IPS-18a (cell line): ENCODE data around the gene LRRC59.

Experiments used
- H3K27ac ChIP-seq: one replicate; pipeline ENCODE4 v1.5.1; 2013; ENCODE audit warnings: low read length
- H3K27me3 ChIP-seq: one replicate; pipeline ENCODE4 v1.6.1; 2013; ENCODE audit warnings: mild to moderate bottlenecking, low read length; ENCODE audit not compliant: control insufficient read depth, insufficient read depth
- H3K36me3 ChIP-seq: one replicate; pipeline ENCODE4 v1.6.1; 2013; ENCODE audit warnings: low read depth, low read length; ENCODE audit not compliant: control insufficient read depth
- H3K4me1 ChIP-seq: one replicate; pipeline ENCODE4 v1.6.1; 2013; ENCODE audit warnings: low read depth, low read length; ENCODE audit not compliant: control insufficient read depth
- H3K4me3 ChIP-seq: one replicate; pipeline ENCODE4 v1.5.1; 2013; ENCODE audit warnings: low read length
- H3K9ac ChIP-seq: one replicate; pipeline ENCODE4 v1.6.1; 2013; ENCODE audit warnings: mild to moderate bottlenecking, low read length, moderate library complexity
- H3K9me3 ChIP-seq: one replicate; pipeline ENCODE4 v1.6.1; 2013; ENCODE audit warnings: low read depth, low read length; ENCODE audit not compliant: control insufficient read depth

LRRC59 gene

DNA sequence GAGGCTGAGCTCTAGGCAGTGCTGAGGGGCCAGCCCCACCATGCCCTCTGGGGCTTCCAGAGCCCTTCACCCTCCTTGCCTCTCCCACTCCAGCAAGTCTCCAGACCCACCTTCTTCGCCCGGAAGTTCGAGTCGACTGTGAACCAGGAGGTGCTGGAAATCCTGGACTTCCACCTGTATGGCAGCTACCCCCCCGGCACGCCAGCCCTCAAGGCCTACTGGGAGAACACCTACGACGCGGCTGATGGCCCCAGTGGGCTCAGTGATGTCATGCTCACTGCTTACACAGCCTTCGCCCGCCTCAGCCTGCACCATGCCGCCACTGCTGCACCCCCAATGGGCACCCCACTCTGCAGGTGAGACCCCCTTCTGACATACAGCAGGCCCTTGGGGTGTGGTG lies 40.9 kb downstream of the LRRC59 start:
- no peaks in the 10 kb centered on the region for H3K9me3 ChIP-seq
- no peak overlapping the region for H3K9ac ChIP-seq
- H3K27ac ChIP-seq, result no peak overlapping the region
- peaks cover 51% of the 10 kb centered on the region for H3K36me3 ChIP-seq
- no peak overlapping the region for H3K4me3 ChIP-seq
- H3K27me3 ChIP-seq, result no peaks in the 10 kb centered on the region
- no peaks in the 10 kb centered on the region for H3K4me1 ChIP-seq

GRCh38 chr17:50355701-50356341 lies 41.5 kb downstream of the LRRC59 start:
- H3K4me3 ChIP-seq, result no peak overlapping the region
- no peaks in the 10 kb centered on the region for H3K27me3 ChIP-seq
- no peak overlapping the region for H3K9ac ChIP-seq
- no peaks in the 10 kb centered on the region for H3K4me1 ChIP-seq
- H3K9me3 ChIP-seq, result no peaks in the 10 kb centered on the region
- H3K36me3 ChIP-seq, result peaks cover 51% of the 10 kb centered on the region
- no peak overlapping the region for H3K27ac ChIP-seq

DNA sequence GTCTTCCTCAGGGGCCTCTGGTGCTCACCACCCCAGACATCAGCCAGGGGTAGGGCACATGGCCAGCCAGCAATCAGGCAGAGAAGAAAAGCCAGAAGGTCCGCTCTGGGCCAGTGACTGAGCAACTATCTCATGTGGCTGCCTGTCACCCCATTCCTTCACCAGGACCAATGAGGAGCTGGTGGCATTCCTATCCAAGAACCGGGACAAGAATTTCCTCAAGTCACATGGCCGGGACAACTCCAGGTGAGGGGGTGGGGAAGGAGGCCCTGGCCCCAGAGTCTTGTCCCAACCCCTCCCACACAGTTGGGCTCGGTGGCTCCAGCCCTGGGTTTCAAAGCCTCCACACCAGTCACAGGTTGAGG lies 42.0 kb downstream of the LRRC59 start:
- peaks cover 51% of the 10 kb centered on the region for H3K36me3 ChIP-seq
- H3K4me1 ChIP-seq, result no peaks in the 10 kb centered on the region
- no peak overlapping the region for H3K27ac ChIP-seq
- H3K9me3 ChIP-seq, result no peaks in the 10 kb centered on the region
- no peak overlapping the region for H3K4me3 ChIP-seq
- H3K27me3 ChIP-seq, result no peaks in the 10 kb centered on the region
- no peak overlapping the region for H3K9ac ChIP-seq

DNA sequence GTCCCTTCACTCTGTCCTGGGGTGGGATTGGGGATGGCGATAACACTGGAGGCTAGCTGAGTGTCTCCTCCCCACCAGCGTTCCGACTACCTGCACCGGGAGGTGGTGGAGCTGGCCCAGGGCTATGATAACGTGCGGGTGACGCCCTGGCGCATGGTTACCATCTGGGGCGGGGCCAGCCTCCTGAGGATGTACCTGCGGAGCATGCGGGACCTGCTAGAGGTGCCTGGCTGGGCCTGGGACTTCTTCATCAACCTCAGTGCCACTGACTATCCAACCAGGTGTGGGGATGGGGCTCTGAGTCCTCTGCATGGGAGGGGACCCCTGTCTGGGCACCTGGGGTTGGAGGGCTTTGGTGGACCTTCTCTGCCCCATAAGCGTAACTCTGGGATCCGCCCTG lies 42.5 kb downstream of the LRRC59 start:
- H3K9ac ChIP-seq, result no peak overlapping the region
- H3K27ac ChIP-seq, result no peak overlapping the region
- no peak overlapping the region for H3K4me3 ChIP-seq
- H3K27me3 ChIP-seq, result no peaks in the 10 kb centered on the region
- peaks cover 48% of the 10 kb centered on the region for H3K36me3 ChIP-seq
- H3K4me1 ChIP-seq, result no peaks in the 10 kb centered on the region
- H3K9me3 ChIP-seq, result no peaks in the 10 kb centered on the region

DNA sequence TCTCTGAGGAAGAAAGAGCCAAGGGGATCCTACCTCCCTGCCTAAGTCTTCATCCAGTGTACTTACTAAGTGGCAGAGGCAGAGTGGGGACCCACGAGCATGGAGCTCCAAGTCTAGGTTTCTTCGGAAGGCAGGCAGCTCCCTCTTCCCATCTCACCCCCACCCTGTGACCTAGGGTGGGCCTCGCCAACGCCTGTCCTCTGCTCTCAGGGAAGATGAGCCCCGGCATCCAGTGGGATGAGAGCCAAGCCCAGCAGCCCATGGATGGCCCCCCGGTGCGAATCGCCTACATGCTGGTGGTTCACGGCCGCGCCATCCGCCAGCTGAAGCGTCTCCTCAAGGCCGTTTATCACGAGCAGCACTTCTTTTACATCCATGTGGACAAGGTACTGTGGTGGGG lies 43.1 kb downstream of the LRRC59 start:
- H3K27ac ChIP-seq, result no peak overlapping the region
- no peak overlapping the region for H3K9ac ChIP-seq
- H3K4me3 ChIP-seq, result no peak overlapping the region
- no peaks in the 10 kb centered on the region for H3K27me3 ChIP-seq
- no peaks in the 10 kb centered on the region for H3K4me1 ChIP-seq
- peaks cover 42% of the 10 kb centered on the region for H3K36me3 ChIP-seq
- no peaks in the 10 kb centered on the region for H3K9me3 ChIP-seq

- Histone ChIP-seq H3K9ac (no peak overlapping the region), H3K36me3 (peaks cover 38% of the 10 kb centered on the region), H3K27ac (no peak overlapping the region)
These were observed 43.6 kb downstream of the LRRC59 start for GRCh38 chr17:50353600-50354195.

GRCh38 chr17:50352693-50353599 lies 44.4 kb downstream of the LRRC59 start:
- H3K9me3 ChIP-seq, result no peaks in the 10 kb centered on the region

More at GRCh38 chr17:50353600-50354195, 43.6 kb downstream of the LRRC59 start:
- no peaks in the 10 kb centered on the region for H3K27me3 ChIP-seq
- no peaks in the 10 kb centered on the region for H3K9me3 ChIP-seq
- H3K4me3 ChIP-seq, result no peak overlapping the region
- H3K4me1 ChIP-seq, result no peaks in the 10 kb centered on the region

DNA sequence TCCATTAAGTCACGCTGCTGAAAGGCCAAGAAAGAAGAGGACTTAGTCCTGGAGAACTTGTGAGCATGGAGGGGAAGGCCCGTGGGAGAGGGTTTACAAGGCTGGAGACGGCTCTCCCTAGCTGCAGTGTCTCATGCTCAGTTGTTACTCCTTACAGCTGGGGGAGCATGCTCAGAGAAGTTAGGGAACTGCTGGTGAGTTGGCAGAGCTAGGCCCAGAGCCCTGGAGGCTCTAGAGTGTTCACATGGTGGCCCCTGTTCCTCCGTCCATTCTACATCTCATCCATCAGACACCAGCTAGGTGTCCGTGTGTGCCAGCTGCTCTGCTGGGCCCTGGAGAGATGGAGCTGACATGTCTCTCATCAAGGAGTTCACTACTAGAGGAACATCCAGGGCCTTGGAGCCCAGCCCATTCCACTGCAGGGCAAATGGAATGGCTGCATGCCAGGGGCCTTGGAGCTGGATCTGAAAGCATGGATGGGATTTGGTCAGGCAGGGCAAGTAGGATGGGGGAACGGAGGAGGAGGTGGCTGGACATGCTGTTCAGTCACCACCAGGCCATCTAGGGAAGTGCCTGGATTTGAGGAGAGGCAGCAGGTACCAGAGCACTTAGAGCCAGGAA lies 45.1 kb downstream of the LRRC59 start:
- Histone ChIP-seq H3K27ac (no peak overlapping the region), H3K27me3 (no peaks in the 10 kb centered on the region), H3K4me1 (peaks cover 15% of the 10 kb centered on the region), H3K9ac (no peak overlapping the region), H3K4me3 (no peak overlapping the region), H3K9me3 (no peaks in the 10 kb centered on the region), H3K36me3 (peaks cover 30% of the 10 kb centered on the region)

More at GRCh38 chr17:50352693-50353599, 44.4 kb downstream of the LRRC59 start:
- H3K9ac ChIP-seq, result no peak overlapping the region
- H3K4me1 ChIP-seq, result peaks cover 7% of the 10 kb centered on the region
- no peak overlapping the region for H3K27ac ChIP-seq
- H3K36me3 ChIP-seq, result peaks cover 32% of the 10 kb centered on the region
- no peak overlapping the region for H3K4me3 ChIP-seq
- no peaks in the 10 kb centered on the region for H3K27me3 ChIP-seq

GRCh38 chr17:50350733-50351132 lies 46.6 kb downstream of the LRRC59 start:
- H3K4me3 ChIP-seq, result no peak overlapping the region
- no peaks in the 10 kb centered on the region for H3K9me3 ChIP-seq

GRCh38 chr17:50349243-50349600 lies 48.1 kb downstream of the LRRC59 start:
- no peaks in the 10 kb centered on the region for H3K9me3 ChIP-seq
- no peak overlapping the region for H3K4me3 ChIP-seq
- H3K9ac ChIP-seq, result no peak overlapping the region
- no peak overlapping the region for H3K27ac ChIP-seq
- peaks cover 14% of the 10 kb centered on the region for H3K27me3 ChIP-seq
- H3K36me3 ChIP-seq, result peaks cover 4% of the 10 kb centered on the region
- H3K4me1 ChIP-seq, result peaks cover 16% of the 10 kb centered on the region

More at GRCh38 chr17:50350733-50351132, 46.6 kb downstream of the LRRC59 start:
- Histone ChIP-seq H3K36me3 (peaks cover 18% of the 10 kb centered on the region), H3K9ac (no peak overlapping the region), H3K27me3 (no peaks in the 10 kb centered on the region), H3K4me1 (peaks cover 16% of the 10 kb centered on the region), H3K27ac (no peak overlapping the region)

DNA sequence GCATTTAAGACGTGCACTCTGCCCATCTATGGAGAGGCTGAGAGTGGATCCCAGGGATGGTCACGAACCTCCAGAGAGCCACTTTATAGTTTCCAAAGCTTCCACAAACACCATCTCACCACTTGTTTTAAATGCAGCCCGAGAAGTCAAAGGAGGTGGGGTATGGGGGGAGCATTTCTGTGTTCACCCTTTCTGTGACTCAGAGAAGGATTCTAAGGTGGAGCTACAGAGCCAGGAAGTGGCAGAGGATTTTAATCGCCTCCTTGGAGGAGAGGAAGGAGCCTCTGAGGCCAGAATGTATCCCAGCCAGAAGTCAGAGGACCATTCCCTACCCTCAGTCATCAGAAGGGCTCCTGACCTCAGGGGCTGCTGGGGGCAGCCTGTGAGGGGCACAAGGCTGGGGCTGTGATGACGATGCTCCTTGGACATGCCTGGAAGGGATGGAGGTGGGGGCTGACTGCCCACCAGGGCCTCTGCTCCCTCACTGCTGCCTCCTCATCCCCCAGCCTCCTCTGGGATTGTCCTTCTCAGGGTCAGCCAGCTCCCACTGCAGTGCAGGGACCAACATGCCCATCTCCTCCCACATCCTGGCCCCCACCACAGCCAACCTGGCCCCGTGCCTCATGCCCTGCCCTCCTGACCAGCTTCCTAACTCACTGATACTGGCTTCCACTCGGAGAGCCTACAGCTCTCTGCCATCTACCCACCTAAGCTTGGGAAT lies 48.6 kb downstream of the LRRC59 start:
- H3K27me3 ChIP-seq, result peaks cover 14% of the 10 kb centered on the region
- H3K36me3 ChIP-seq, result peaks cover under 1% of the 10 kb centered on the region
- H3K4me1 ChIP-seq, result peaks cover 16% of the 10 kb centered on the region
- no peak overlapping the region for H3K4me3 ChIP-seq
- no peak overlapping the region for H3K27ac ChIP-seq
- H3K9me3 ChIP-seq, result no peaks in the 10 kb centered on the region
- no peak overlapping the region for H3K9ac ChIP-seq
